GM21737 (cell line): ENCODE measurements around the gene SELENOM.
"Not testable (repeated sequence)": the region's sequence is repeated elsewhere in the genome, so short reads cannot be mapped to it uniquely, and the experiment has no call there.

Source experiments
- ATAC-seq: cut with Tn5 transposase; IDR thresholded peaks from one replicate; pipeline ENCODE4 v1.9.1; 2021; ENCODE audit warnings: mild to moderate bottlenecking, moderate library complexity; ENCODE audit not compliant: unreplicated experiment

The SELENOM gene

DNA sequence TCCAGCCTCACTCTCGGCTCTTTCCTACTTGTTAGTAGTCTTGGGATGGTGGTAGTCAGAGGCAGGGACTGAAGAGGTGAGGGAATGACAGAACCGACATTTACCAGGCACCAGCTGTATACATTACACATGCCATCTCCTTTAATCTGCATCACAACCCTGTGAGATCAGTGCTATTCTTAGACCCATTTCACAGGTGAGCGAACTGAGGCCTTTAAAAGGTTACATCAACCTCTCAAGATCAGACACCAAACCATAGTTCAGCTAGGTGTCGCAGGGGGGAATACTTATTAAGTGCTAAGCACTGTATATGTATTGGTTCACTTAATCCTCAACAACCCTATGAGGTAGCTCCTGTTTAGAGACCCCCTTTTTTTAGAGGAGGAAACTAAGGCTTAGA, 27.3 kb upstream of the SELENOM start:
- ATAC-seq: no peak

DNA sequence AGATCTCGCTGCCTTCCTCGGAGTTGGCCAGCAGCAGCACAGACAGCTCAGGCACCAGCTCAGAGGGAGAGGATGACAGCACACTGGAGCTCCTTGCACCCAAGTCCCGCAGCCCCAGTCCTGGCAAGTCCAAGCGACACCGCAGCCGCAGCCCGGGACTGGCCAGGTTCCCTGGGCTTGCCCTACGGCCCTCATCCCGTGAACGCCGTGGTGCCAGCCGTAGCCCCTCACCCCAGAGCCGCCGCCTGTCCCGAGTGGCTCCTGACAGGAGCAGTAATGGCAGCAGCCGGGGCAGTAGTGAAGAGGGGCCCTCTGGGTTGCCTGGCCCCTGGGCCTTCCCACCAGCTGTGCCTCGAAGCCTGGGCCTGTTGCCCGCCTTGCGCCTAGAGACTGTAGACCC, 26.5 kb upstream of the SELENOM start:
- no peak for ATAC-seq

DNA sequence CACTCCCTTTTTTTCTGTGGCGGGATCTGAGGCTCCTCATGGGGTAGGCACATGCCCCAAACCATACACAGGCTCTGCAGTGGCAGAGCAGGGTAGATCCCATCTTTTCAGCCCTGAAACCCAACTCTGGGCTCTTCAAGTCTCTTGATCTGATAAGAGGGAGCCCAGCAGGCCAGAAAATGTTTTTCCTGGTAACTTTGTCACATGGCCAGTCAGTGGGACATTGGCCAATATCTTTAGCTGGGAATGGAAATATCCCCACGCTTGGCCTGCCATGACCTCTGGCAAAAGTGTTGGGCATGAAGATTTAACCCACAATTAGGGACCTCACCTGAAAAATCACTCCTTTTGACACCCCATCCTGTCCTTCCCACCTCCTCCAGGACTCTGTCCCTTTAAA, 23.5 kb upstream of the SELENOM start:
- no peak for ATAC-seq

DNA sequence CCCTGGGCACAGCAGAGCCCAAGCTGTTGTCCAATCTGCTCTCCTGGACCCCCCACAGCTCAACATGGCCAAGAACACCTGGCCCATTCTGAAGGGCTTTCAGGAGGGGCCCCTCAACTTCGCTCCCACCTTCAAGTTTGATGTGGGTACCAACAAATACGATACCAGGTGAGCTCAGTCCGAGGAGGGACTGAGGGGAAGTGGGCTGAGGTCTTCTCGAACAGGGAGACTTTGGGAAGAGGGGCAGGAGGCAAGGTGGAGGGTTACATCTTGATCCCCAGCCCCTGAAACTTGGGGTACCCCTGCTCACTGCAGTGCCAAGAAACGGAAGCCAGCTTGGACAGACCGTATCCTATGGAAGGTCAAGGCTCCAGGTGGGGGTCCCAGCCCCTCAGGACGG, 20.8 kb upstream of the SELENOM start:
- no peak for ATAC-seq

DNA sequence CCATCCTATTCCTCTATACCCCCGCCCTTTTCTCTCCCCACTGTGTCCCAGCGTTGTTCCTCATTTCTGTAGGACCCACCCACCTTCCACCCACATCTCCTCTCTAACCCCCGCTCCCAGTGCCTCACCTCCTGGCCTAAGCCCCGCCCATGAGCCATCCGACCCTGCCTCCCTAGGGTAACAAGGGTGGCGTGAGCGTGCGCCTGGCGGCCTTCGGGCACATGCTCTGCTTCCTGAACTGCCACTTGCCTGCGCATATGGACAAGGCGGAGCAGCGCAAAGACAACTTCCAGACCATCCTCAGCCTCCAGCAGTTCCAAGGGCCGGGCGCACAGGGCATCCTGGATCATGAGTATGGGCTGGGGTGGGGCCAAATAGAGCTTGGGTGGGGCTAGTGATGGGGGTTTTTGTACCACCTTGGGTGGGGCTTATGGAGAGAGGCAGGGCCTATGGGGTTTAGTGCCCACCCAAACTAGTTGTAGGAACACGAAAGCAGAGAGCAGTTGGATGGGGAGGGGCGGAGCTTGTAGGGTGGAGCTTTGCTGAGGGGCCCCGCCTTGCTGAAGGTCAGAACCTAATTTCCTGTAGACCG, 19.9 kb upstream of the SELENOM start:
- no peak for ATAC-seq

DNA sequence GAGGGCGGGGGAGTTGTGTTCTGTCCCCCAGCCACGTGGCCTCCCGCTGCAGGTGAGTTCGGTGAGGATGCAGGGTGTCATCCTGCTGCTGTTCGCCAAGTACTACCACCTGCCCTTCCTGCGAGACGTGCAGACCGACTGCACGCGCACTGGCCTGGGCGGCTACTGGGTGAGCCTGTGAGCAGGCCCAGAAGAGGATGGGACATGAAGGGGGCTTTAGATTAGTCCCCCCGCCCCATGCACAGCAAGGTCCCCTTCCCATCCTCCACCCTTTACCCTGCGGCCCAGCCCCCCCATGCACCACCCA, 19.5 kb upstream of the SELENOM start:
- ATAC-seq: no peak

DNA sequence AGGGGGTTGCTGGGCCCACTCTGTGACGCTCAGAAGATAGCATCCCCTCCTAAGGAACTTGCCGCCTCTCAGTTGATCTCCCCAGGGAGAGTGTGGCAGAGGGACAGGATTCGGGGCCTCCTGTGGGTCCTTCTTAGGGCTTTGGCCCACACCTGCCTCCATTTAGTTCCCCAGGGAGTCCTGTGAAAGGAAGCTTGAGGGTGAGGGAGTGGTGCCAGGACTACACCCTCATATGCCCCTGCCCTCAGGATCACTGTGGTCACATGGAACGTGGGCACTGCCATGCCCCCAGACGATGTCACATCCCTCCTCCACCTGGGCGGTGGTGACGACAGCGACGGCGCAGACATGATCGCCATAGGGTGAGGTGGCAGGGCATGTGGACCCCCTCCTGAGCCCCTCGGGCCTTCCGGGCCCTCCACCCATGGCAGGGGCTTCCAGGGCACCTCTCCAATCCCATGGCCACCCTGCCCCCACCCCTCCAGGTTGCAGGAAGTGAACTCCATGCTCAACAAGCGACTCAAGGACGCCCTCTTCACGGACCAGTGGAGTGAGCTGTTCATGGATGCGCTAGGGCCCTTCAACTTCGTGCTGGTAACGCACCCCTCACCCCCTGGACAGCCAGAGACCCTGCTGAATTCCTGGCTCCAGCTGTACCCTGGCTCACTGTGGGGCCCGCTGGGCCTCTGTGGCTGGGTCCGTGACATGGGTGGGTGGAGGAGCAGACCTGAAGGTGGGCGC, 18.9 kb upstream of the SELENOM start:
- ATAC-seq: no peak

DNA sequence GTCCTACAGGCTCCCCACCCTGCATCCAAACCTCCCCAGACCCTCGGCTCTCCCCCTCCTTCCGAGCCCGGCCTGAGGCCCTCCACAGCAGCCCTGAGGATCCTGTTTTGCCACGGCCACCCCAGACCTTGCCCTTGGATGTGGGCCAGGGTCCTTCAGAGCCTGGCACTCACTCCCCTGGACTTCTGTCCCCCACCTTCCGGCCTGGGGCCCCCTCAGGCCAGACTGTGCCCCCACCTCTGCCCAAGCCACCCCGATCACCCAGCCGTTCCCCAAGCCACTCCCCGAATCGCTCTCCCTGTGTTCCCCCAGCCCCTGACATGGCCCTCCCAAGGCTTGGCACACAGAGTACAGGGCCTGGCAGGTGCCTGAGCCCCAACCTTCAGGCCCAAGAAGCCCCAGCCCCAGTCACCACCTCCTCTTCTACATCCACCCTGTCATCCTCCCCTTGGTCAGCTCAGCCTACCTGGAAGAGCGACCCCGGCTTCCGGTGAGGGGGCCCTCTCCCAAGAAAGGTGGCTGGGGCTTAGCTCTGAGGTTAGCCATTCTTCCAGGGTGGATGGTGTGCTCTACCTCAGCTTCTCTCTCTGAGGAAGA, 18.3 kb upstream of the SELENOM start:
- no peak for ATAC-seq

DNA sequence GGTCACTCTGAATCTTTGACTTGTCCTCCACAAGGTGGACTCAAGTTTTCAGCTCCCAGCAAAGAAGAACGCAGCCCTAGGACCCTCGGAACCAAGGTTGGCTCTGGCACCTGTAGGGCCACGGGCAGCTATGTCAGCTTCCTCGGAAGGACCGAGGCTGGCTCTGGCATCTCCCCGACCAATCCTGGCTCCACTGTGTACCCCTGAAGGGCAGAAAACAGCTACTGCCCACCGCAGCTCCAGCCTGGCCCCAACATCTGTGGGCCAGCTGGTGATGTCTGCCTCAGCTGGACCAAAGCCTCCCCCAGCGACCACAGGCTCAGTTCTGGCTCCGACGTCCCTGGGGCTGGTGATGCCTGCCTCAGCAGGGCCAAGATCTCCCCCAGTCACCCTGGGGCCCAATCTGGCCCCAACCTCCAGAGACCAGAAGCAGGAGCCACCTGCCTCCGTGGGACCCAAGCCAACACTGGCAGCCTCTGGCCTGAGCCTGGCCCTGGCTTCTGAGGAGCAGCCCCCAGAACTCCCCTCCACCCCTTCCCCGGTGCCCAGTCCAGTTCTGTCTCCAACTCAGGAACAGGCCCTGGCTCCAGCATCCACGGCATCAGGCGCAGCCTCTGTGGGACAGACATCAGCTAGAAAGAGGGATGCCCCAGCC, 17.6 kb upstream of the SELENOM start:
- ATAC-seq: no peak

DNA sequence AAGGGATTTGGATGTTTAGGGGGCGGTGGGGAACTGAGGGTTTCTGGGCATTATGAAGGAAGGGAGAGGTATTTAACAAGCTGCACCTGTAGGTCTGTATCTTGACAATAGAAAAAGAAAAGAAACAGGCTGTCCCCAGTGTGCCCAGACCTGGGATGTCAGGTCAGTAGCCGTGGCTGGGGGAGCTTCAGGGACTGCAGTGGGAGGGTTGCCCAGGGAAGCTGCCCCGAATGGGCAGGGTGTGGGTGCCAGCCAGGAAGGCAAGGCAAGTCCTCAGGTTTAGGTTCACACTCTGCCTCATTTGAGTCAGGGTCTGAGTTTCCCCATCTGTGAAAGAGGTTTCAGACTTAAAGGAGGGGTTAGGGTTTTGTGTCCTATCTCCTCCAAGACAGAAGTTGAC, 16.9 kb upstream of the SELENOM start:
- no peak for ATAC-seq

DNA sequence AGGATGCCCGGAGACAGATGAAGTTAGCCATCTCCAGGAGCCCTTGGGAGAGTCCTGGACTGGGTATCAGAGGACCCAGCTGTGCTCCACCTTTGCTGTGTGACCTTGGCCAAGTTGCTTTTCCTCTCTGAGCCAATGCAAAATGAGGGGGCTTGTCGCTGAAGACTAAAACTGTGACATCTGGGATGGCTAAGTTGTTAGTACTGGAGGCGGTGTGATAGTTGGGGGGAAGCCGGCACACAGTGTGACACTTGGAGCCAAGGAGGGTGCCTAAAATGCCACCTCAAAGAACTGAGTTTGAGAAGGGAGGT, 15.9 kb upstream of the SELENOM start:
- ATAC-seq: no peak

DNA sequence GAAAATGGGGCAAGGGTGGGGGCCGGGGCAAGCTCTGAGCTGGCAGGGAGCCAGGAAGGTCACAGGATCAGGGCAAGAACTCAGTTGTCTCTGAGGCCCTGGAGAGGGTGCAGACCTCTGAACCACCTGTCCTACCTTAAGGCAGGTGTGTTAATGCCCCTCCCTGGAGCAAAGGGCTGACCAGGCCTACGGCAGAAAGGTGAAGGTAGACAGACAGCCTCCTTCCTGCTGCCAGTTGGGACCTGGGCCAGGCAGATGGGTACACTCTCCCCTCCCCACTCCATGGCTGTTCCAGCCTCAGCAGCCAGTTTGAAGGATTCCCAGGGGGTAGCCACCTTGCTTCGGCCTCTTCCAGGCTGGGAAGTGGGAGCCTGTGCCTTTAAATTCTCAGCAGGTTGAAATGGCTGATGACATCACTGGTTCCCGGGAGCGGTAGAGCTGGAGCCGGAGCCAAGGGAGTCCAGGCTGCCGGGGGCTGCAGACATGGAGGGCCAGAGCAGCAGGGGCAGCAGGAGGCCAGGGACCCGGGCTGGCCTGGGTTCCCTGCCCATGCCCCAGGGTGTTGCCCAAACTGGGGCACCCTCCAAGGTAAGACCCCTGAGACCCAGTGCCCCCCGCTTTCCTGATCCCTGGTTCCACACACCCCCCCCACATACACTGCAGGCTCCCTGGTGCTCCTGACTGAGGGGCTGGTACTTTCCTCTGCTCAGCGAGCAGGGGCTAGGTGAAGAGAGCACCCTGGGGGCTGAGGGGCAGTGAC, 15.3 kb upstream of the SELENOM start, which contains the start of gene INPP5J:
Gene INPP5J, plus strand, starts transcription at position 435 of the 760 bp plus-strand sequence. Its CDS starts 49 bp downstream, at position 484.
- ATAC-seq: no peak

DNA sequence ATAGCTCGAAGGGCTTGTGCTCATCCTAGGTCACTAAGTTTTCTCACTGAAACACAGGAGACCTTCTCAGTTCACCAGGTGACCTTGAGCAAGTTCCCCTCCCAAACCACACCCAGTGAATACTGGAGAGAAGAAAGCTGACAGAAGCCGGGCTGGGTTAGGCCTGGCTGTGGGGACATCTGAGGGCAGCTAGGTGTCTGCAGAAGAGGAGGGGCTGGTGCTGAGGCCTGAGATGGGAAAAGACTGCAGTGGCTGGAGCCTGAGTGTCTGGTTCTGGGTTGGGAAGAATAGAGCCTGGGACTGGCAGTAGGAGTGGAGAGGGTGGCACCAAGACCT, 14.8 kb upstream of the SELENOM start:
- ATAC-seq: no peak

DNA sequence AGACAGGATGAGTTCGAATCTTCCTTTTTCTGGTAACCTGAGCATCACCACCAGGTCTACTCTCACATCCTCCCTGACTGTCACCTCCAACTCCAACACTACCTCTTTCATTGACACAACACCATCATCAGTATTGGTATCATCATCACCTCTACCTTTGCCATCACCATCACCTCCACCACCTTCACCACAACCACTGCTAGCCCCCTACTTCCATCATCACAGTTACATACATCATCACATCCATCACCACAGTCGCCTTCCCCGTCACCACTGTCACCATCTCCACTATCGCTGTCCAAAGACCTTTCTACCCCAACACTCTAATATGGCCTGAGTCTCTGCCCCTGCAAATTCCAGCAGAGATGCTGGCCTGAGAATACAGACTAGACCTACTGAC, 14.0 kb upstream of the SELENOM start:
- ATAC-seq: no peak

DNA sequence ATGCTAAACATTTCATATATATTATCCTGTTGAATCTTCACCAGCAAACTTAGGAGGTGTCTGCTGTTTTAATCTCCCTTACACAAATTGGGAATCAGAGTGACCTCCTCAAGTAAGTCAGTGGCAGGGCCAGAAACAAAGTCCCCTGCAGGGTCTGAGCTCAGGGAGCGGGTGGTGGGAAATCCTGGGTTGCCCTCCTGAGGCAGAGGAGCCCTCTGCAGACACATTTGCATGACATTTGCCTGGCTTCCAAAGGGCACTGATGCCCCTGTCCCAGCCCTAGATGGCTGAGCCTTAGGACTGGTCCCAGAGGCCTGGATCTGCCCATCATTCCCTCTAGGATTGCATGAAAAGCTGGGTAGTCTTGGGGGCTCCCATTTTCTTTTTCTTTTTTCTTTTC, 13.3 kb upstream of the SELENOM start:
- ATAC-seq: no peak

DNA sequence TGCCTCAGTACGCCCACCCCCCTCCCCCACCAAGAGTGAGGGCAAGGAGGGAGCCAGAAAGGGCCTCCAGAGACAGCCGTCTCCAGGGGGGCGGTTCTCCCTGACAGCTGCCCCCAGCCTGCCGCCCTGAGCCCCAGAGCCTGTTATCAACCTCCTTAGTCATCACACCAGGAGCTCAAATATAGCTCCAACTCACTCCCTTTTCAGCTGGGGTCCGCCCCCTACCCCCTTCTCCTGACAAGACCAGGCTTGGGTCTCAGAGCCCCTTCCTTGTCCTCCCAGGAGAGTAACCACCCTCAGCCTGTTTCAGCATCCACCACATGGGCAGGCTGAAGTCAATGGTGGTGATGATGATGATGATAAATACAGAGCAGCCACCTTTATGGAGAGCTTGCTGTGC, 12.9 kb upstream of the SELENOM start:
- no peak for ATAC-seq

DNA sequence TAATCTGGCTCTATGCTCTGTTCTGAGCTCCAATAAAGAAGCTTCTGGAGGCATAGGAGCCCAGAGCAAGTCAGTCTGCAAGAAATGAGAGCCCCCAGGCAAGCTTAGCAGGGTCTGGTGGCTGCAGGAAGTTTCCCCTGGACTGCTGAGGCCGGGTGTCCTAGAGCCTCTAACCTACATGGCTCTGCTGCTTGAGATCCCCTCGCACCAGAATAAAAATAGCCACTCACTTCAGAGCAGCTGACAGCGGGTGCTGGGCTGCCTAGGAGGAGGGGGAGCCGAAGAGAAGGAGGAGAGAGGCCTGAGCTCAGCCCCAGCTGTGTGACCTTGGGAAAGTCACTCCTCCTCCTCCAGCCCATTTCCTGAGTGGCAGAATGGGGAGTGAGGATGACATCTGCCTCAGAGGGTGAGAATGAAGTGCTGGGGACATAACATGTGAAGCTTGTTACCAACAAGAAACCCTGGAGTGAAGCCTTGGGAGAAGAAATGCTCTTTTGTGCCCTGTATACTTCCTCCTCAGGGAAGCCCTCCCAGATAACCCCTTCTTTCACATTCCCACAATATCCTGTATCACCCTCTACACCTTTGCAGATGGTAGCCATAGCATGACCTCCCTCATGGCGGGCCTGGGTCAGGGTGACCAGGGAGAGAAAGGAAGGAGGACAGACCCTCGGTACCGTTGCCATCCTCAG, 11.8 kb upstream of the SELENOM start:
- ATAC-seq: no peak

DNA sequence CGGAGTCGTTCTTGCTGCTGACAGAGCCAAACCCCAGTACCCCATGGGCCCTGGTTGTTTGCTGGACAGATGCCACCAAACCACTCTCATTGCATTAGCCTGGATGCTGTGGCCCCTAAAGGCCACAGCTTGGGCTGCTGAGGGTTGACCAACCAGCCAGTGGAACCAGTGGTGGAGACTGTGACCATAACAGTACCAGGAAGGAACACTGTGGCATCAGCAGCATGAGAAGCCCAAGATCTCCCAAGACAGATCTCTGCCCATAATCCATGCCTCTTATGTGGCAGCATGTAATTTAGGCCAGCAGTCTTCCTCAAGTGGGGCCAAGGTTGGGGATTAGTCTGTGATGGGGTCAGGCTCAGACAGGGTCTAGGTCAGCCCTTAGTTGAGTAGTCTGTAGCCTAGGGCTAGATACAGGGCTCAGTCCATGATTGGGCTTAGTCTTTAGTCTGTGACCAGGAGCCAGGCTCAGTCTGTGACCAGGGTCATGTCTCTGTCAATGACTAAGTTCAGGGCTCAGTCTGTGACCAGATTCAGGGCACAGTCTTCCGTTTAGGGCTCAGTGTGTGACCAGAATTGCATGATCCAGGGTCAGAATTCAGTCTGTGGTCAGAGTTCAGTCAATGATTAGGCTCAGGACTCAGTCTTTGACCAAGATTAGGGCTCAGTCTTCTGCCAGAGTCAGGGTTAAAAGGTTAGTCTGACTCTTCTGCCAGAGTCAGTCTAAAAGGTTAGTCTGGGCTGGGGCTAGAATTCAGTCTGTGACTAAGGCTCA, 10.9 kb upstream of the SELENOM start:
- no peak for ATAC-seq

DNA sequence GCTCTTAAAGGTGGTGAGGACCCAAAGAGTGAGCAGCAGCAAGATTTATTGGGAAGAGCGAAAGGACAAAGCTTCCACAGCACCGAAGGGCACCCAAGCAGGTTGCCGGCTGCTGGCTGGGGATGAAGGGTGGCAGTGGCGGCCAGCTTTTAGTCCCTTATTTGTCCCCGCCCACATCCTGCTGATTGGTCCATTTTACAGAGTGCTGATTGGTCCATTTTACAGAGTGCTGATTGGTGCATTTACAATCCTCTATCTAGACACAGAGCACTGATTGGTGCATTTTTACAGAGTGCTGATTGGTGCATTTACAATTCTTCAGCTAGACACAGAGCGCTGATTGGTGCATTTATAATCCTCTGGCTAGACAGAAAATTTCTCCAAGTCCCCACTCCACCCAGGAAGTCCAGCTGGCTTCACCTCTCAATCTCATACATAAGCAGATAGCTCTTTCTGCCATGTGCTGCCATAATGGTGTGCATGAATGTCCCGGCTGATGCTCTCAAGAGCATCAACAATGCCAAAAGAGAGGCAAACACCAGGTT, 5.3 kb upstream of the SELENOM start:
- not testable (repeated sequence) for ATAC-seq

DNA sequence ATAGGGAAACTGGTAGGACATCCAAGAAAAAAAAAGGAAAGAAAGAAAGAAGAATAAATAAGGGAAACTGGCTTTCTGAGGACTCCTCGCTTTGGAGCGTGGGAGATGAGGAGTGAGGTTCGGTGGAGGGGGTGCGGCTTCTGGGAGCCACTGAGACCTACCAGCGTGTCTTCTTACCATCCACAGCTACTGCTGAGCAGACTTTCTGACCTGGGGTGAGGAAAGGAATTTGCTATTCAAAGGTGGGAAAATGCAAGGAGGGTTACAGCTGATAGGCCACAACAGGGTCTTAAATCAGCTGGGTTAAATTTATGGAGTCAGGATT, 488 bp upstream of the SELENOM start:
- ATAC-seq: peak; percentile 7
